ENCODE data around the gene DENND2A.

GRCh38 chr7:140581411-140581810 is 59.2 kb downstream of the DENND2A start:
- TF ChIP-seq CTCF (IDR thresholded peaks at IDR 0.05) (no peak), POLR2A (IDR thresholded peaks at IDR 0.05) (no peak), POLR2AphosphoS5 (IDR thresholded peaks at IDR 0.05) (no peak)
